H1 (cell line): ENCODE results near the gene C1GALT1. TPM values are rescaled to one million over a fixed set of nuclear protein-coding genes. Genes with fewer than 3 reads are reported as not detected.

ENCODE experiments used
- CTCF ChIA-PET: fragments of 300-600 bp; sonication (Branson Sonifier 250); formaldehyde crosslinking; loops from one replicate; lab custom pipeline; 2021; ENCODE audit not compliant: partially characterized antibody; lab: Charles Lee
- POLR2A ChIA-PET: fragments of 300-600 bp; sonication (Branson Sonifier 250); formaldehyde crosslinking; loops from one replicate; lab custom pipeline; 2021; ENCODE audit warnings: inconsistent platforms; ENCODE audit not compliant: partially characterized antibody; lab: Charles Lee
- DNase-seq, 2 experiments: peaks; one replicate each; pipeline versions ENCODE4 v3.0.0 to v3.0.0-alpha.2; 2010 to 2022; ENCODE audit warnings: low spot score in 2 of 2, low read depth in 1 of 2, mixed read lengths in 1 of 2
- FAIRE-seq: peaks from 2 replicates; lab custom pipeline; 2011; peaks lifted over from hg19 to GRCh38; lab: Jason Lieb, UNC
- H2AFZ ChIP-seq: 2 replicates; pipeline ENCODE4 v1.8.1; 2012; ENCODE audit warnings: low read length, inconsistent platforms
- H2AK5ac ChIP-seq: 2 replicates; pipeline ENCODE4 v1.6.1; 2013; ENCODE audit warnings: low read depth, low read length
- H2BK120ac ChIP-seq: replicated peaks from 2 replicates; pipeline ENCODE3; 2013; ENCODE audit warnings: low read depth, low read length, inconsistent platforms
- H2BK12ac ChIP-seq: 2 replicates; pipeline ENCODE4 v1.6.1; 2013; ENCODE audit warnings: low read depth, low read length
- H2BK15ac ChIP-seq: 2 replicates; pipeline ENCODE4 v1.6.1; 2013; ENCODE audit warnings: low read length
- H2BK20ac ChIP-seq: 2 replicates; pipeline ENCODE4 v1.6.1; 2013; ENCODE audit warnings: low read length
- H2BK5ac ChIP-seq: 2 replicates; pipeline ENCODE4 v1.6.1; 2013; ENCODE audit warnings: low read depth, low read length
- H3K14ac ChIP-seq: 2 replicates; pipeline ENCODE4 v1.6.1; 2013; ENCODE audit warnings: inconsistent platforms; ENCODE audit not compliant: insufficient read length
- H3K18ac ChIP-seq: 2 replicates; pipeline ENCODE4 v1.6.1; 2013; ENCODE audit warnings: low read length; ENCODE audit errors: extremely low read depth
- H3K23ac ChIP-seq: 2 replicates; pipeline ENCODE4 v1.6.1; 2013; ENCODE audit warnings: inconsistent platforms; ENCODE audit not compliant: insufficient read length
- H3K23me2 ChIP-seq: 2 replicates; pipeline ENCODE4 v1.6.1; 2013; ENCODE audit warnings: low read depth, low read length
- H3K27ac ChIP-seq: 2 replicates; pipeline ENCODE4 v1.6.1; 2011; ENCODE audit warnings: low read depth, low read length, inconsistent platforms
- H3K27me3 ChIP-seq, 4 experiments: replicated peaks in 1 of 4; 1 replicate in 1 of 4; 2 replicates in 3 of 4; pipeline versions ENCODE4 v1.6.1 to v1.8.1; 2011 to 2013; ENCODE audit warnings: low read length in 3 of 4, mild to moderate bottlenecking in 3 of 4, inconsistent platforms in 2 of 4, mixed read lengths in 2 of 4, moderate library complexity in 1 of 4; ENCODE audit not compliant: control insufficient read depth in 3 of 4, insufficient read depth in 3 of 4; ENCODE audit errors: extremely low read depth in 1 of 4
- H3K36me3 ChIP-seq, 4 experiments: 2 replicates each; pipeline versions ENCODE4 v1.6.1 to v1.8.1; 2011 to 2013; ENCODE audit warnings: mild to moderate bottlenecking in 4 of 4, low read length in 3 of 4, moderate library complexity in 2 of 4, control low read depth in 1 of 4, inconsistent platforms in 1 of 4; ENCODE audit not compliant: insufficient read depth in 4 of 4, control insufficient read depth in 2 of 4
- H3K4ac ChIP-seq: replicated peaks from 2 replicates; pipeline ENCODE3; 2013; ENCODE audit warnings: low read length, low read depth, mixed read lengths, inconsistent platforms; ENCODE audit not compliant: insufficient read length
- H3K4me1 ChIP-seq, 4 experiments: replicated peaks in 1 of 4; 1 replicate in 1 of 4; 2 replicates in 3 of 4; pipeline versions ENCODE4 v1.6.1 to v1.8.1; 2011 to 2013; ENCODE audit warnings: low read length in 3 of 4, inconsistent platforms in 2 of 4, mixed read lengths in 1 of 4; ENCODE audit not compliant: insufficient read depth in 4 of 4, control insufficient read depth in 3 of 4
- H3K4me2 ChIP-seq, 2 experiments: 2 replicates each; pipeline versions ENCODE4 v1.6.1 to v1.8.1; 2011 to 2013; ENCODE audit warnings: low read depth in 2 of 2, low read length in 2 of 2, control low read depth in 1 of 2, inconsistent platforms in 1 of 2, mild to moderate bottlenecking in 1 of 2; ENCODE audit not compliant: insufficient read depth in 1 of 2
- H3K4me3 ChIP-seq, 4 experiments: fragments of 200-600, 300-600 bp in 1 of 4; sonication (generic), shearing (Covaris generic), sonication (Bioruptor Twin) in 1 of 4; 2 replicates each; pipeline versions ENCODE4 v1.5.1 to v1.8.1; 2011 to 2016; ENCODE audit warnings: low read length in 4 of 4, low read depth in 3 of 4, control low read depth in 2 of 4, inconsistent platforms in 2 of 4, mild to moderate bottlenecking in 2 of 4, mixed read lengths in 1 of 4, moderate library complexity in 1 of 4; ENCODE audit not compliant: insufficient read depth in 2 of 4; ENCODE audit errors: extremely low read depth in 1 of 4
- H3K56ac ChIP-seq: replicated peaks from 2 replicates; pipeline ENCODE3; 2013; ENCODE audit warnings: low read depth, mild to moderate bottlenecking, mixed read lengths, low read length, inconsistent platforms; ENCODE audit not compliant: insufficient read length
- H3K79me1 ChIP-seq: 2 replicates; pipeline ENCODE4 v1.6.1; 2013; ENCODE audit warnings: low read depth, low read length, control low read depth
- H3K79me2 ChIP-seq, 2 experiments: 2 replicates each; pipeline versions ENCODE4 v1.6.1 to v1.8.1; 2012 to 2013; ENCODE audit warnings: low read length in 2 of 2, mild to moderate bottlenecking in 2 of 2, inconsistent platforms in 1 of 2; ENCODE audit not compliant: insufficient read depth in 2 of 2, control insufficient read depth in 1 of 2
- H3K9ac ChIP-seq, 4 experiments: replicated peaks in 1 of 4; 1 replicate in 1 of 4; 2 replicates in 3 of 4; pipeline versions ENCODE4 v1.6.1 to v1.8.1; 2011 to 2013; ENCODE audit warnings: low read depth in 3 of 4, low read length in 3 of 4, control low read depth in 2 of 4, mild to moderate bottlenecking in 2 of 4, moderate library complexity in 2 of 4, inconsistent platforms in 1 of 4; ENCODE audit errors: extremely low read depth in 1 of 4
- H3K9me3 ChIP-seq, 2 experiments: 2 replicates each; pipeline versions ENCODE4 v1.6.1 to v1.8.1; 2012 to 2013; ENCODE audit warnings: mild to moderate bottlenecking in 2 of 2, moderate library complexity in 2 of 2, control low read depth in 1 of 2, inconsistent platforms in 1 of 2, low read depth in 1 of 2, low read length in 1 of 2, mixed read lengths in 1 of 2; ENCODE audit not compliant: insufficient read depth in 2 of 2
- H4K20me1 ChIP-seq, 2 experiments: replicated peaks in 1 of 2; 2 replicates each; pipeline versions ENCODE3 to v1.8.1; 2011 to 2013; ENCODE audit warnings: inconsistent platforms in 2 of 2, low read length in 2 of 2, mild to moderate bottlenecking in 1 of 2; ENCODE audit not compliant: insufficient read depth in 2 of 2, control insufficient read depth in 1 of 2
- H4K5ac ChIP-seq: 2 replicates; pipeline ENCODE4 v1.6.1; 2013; ENCODE audit warnings: low read length, low read depth, mixed read lengths, inconsistent platforms; ENCODE audit not compliant: insufficient read length
- H4K8ac ChIP-seq: 2 replicates; pipeline ENCODE4 v1.8.0; 2013; ENCODE audit warnings: mild to moderate bottlenecking, moderate library complexity, low read length, inconsistent platforms; ENCODE audit not compliant: insufficient read depth; ENCODE audit errors: extremely low read depth
- H4K91ac ChIP-seq: replicated peaks from 2 replicates; pipeline ENCODE3; 2013; ENCODE audit warnings: low read length, mixed read lengths, inconsistent platforms; ENCODE audit not compliant: insufficient read length
- WGBS, 2 experiments: shearing (Covaris generic) in 1 of 2; methylation state at CpG; one replicate each; pipeline versions ENCODE4 v1.1.6 to v1.1.7; 2013 to 2015; ENCODE audit warnings: low lambda C conversion rate in 2 of 2, mixed read lengths in 2 of 2, inconsistent platforms in 1 of 2, low coverage in 1 of 2, missing lambda C conversion rate in 1 of 2; ENCODE audit not compliant: insufficient replicate concordance in 2 of 2, insufficient coverage in 1 of 2, insufficient read length in 1 of 2; ENCODE audit errors: extremely low coverage in 1 of 2, missing lambda C conversion rate in 1 of 2; 5-methylcytosine and 5-hydroxymethylcytosine counted together
- polyA plus RNA-seq, 7 experiments: library from polyadenylated mRNA; depleted of rRNA in 3 of 7; stranded (reverse) in 5 of 7; unstranded in 2 of 7; fragments of >200 nt in 5 of 7; fragments of 200-250 nt in 2 of 7; gene quantifications; 1 replicate in 5 of 7; 2 replicates in 1 of 7; 4 replicates in 1 of 7; pipeline versions ENCODE4 v1.2.1 to v1.2.3, GENCODE V29; 2011 to 2013; ENCODE audit warnings: missing spikeins in 2 of 7, mixed read lengths in 2 of 7
- total RNA-seq: library from RNA; stranded (reverse); fragmentation: NEBNext Ultra II Directional; extraction: Animal tissue kit (Norgen Biotek cat#: 25700); gene quantifications from 2 replicates; pipeline ENCODE4 v1.2.1, GENCODE V29; 2021

C1GALT1 gene
- total and polyA plus RNA-seq, 2 of the 8 experiments (the other 6 are each of a cell fraction or from before 2014, with no cell fraction given): 18.7 to 94.2 TPM

GRCh38 chr7:7178906-7179305 lies 3.4 kb upstream of the C1GALT1 start:
- no peak overlapping the region for H3K14ac ChIP-seq
- H3K4me2 ChIP-seq: no peak overlapping the region
- no peaks in the 10 kb centered on the region for H3K36me3 ChIP-seq
- no peaks in the 10 kb centered on the region for H3K79me1 ChIP-seq
- H2BK15ac ChIP-seq: no peak overlapping the region
- no peak overlapping the region for H2BK5ac ChIP-seq
- 88% methylated on average over 1 of the region's 1 CpG; no CpG with 5 or more reads in 1 of the 2 experiments for WGBS, 2 experiments
- no peak overlapping the region for H3K9ac ChIP-seq
- H3K18ac ChIP-seq: no peak overlapping the region
- H3K4me3 ChIP-seq: no peak overlapping the region
- no peak overlapping the region for H3K23ac ChIP-seq
- no peak overlapping the region for H4K5ac ChIP-seq
- H2BK20ac ChIP-seq: no peak overlapping the region
- no peak overlapping the region for H3K4ac ChIP-seq
- DNase-seq (no peak), FAIRE-seq (no peak)
- H2BK120ac ChIP-seq: no peak overlapping the region
- H3K27me3 ChIP-seq: no peaks in the 10 kb centered on the region
- no peak overlapping the region for H4K8ac ChIP-seq
- H2BK12ac ChIP-seq: no peak overlapping the region
- peaks cover 0 to 10% (median 5%) of the 10 kb centered on the region in 4 experiments; a peak in 3 of 7 replicates for H3K4me1 ChIP-seq
- H2AFZ ChIP-seq: no peak overlapping the region
- no peak overlapping the region for H3K56ac ChIP-seq
- POLR2A ChIA-PET: no interaction called here
- no peak overlapping the region for H4K91ac ChIP-seq
- no peak overlapping the region for H2AK5ac ChIP-seq
- H3K79me2 ChIP-seq: peaks cover 5 to 11% of the 10 kb centered on the region in 2 experiments; a peak in 3 of 4 replicates
- no peak overlapping the region for H3K27ac ChIP-seq
- H4K20me1 ChIP-seq: no peaks in the 10 kb centered on the region
- H3K9me3 ChIP-seq: no peaks in the 10 kb centered on the region
- no peaks in the 10 kb centered on the region; the same call in 1 of the 2 replicates for H3K23me2 ChIP-seq
- CTCF ChIA-PET: interaction anchor here (1.4 to 1.5 kb wide), 2 partner anchors 74 to 79 kb away, joined by 4 to 5 read pairs; no protein-coding TSS in a partner anchor
